ENCODE measurements around the gene CFAP126. TPM values are rescaled to one million over a fixed set of nuclear protein-coding genes. Genes with fewer than 3 reads are reported as not detected.
A peak's percentile ranks its signal among the peaks of the same experiment; 100 is the strongest.

The CFAP126 gene
- total and polyA plus RNA-seq, 2 donors (not counting 1 experiment from before 2014, with no cell fraction given): not detected

- Histone ChIP-seq H2AFZ (ENCODE audit: insufficient read depth, low read depth, low read length, poor library complexity, severe bottlenecking) (peak overlapping the region; percentile 91), H4K20me1 (ENCODE audit: control insufficient read depth, insufficient read depth, low read length, poor library complexity, severe bottlenecking) (no peaks in the 10 kb centered on the region), H3K9me3 (ENCODE audit: control extremely low read depth in 1 of 3, control insufficient read depth in 2 of 3, insufficient read depth in 1 of 3, low read length in 2 of 3) (no peaks in the 10 kb centered on the region), H3K9ac (ENCODE audit: low read length) (peak overlapping the region; percentile 78), H3K27ac (ENCODE audit: low read length in 2 of 2) (peak overlapping the region; percentile 67 to 74), H3K4me2 (replicated peaks; ENCODE audit: low read depth, low read length, poor library complexity, severe bottlenecking) (peak overlapping the region; percentile 93), H3K79me2 (ENCODE audit: control insufficient read depth, insufficient read depth, low read length) (no peaks in the 10 kb centered on the region), H3K27me3 (replicated peaks in 1 of 4; ENCODE audit: control extremely low read depth in 1 of 4, control insufficient read depth in 3 of 4, insufficient read depth in 4 of 4, low read length in 3 of 4) (no peaks in the 10 kb centered on the region), H3K4me1 (ENCODE audit: control insufficient read depth in 2 of 2, insufficient read depth in 2 of 2, low read length in 2 of 2) (peaks cover 9 to 14% of the 10 kb centered on the region in 2 donors), H3K36me3 (replicated peaks in 1 of 2; ENCODE audit: control extremely low read depth in 1 of 2, control insufficient read depth in 1 of 2, extremely low read depth in 1 of 2, insufficient read depth in 2 of 2, low read length in 1 of 2) (no peaks in the 10 kb centered on the region), H3K4me3 (ENCODE audit: control extremely low read depth in 1 of 5, extremely low read depth in 1 of 5, insufficient read depth in 1 of 5, low read depth in 2 of 5, low read length in 4 of 5) (peak overlapping the region; percentile 58 to 82 (median 65))
- Mint-ChIP-seq H3K9me3 (ENCODE audit: insufficient read depth) (no peaks in the 10 kb centered on the region), H3K27me3 (no peaks in the 10 kb centered on the region), H3K4me1 (peaks cover 18% of the 10 kb centered on the region), H3K4me3 (peak overlapping the region; percentile 95), H3K27ac (peak overlapping the region; percentile 94)
- ChIA-PET POLR2A (interaction anchor here (1.1 kb wide), 1 partner anchor 165 kb away, joined by 3 read pairs; no protein-coding TSS in a partner anchor), CTCF (interaction anchor here (0.6 to 1.4 kb wide), 2 partner anchors 9 to 132 kb away, joined by 3 to 4 read pairs; no protein-coding TSS in a partner anchor)
- no peak for TF ChIP-seq EZH2 (IDR thresholded peaks at IDR 0.05; ENCODE audit: borderline replicate concordance, insufficient read depth, low read depth, low read length, poor library complexity, severe bottlenecking)
- TF ChIP-seq, protein P1, sequence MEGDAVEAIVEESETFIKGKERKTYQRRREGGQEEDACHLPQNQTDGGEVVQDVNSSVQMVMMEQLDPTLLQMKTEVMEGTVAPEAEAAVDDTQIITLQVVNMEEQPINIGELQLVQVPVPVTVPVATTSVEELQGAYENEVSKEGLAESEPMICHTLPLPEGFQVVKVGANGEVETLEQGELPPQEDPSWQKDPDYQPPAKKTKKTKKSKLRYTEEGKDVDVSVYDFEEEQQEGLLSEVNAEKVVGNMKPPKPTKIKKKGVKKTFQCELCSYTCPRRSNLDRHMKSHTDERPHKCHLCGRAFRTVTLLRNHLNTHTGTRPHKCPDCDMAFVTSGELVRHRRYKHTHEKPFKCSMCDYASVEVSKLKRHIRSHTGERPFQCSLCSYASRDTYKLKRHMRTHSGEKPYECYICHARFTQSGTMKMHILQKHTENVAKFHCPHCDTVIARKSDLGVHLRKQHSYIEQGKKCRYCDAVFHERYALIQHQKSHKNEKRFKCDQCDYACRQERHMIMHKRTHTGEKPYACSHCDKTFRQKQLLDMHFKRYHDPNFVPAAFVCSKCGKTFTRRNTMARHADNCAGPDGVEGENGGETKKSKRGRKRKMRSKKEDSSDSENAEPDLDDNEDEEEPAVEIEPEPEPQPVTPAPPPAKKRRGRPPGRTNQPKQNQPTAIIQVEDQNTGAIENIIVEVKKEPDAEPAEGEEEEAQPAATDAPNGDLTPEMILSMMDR (IDR thresholded peaks at IDR 0.05): no peak
- intact Hi-C loops (cut with micrococcal nuclease): loop anchor here (1.0 to 10.0 kb wide), 5 partner anchors 9 to 1296 kb away; partner anchors contain the start of genes ATF6, CFAP126 and IGSF8
- ATAC-seq (ENCODE audit: low read depth) (no peak), DNase-seq (no peak)
- WGBS (ENCODE audit: insufficient coverage): 4% methylated on average over 12 of the region's 13 CpGs
Observed at GRCh38 chr1:161390559-161390858, 22.8 kb upstream of the CFAP126 start.

All from B cell (primary cell).